ENCODE measurements around the gene NKAIN4.

NKAIN4 gene

DNA sequence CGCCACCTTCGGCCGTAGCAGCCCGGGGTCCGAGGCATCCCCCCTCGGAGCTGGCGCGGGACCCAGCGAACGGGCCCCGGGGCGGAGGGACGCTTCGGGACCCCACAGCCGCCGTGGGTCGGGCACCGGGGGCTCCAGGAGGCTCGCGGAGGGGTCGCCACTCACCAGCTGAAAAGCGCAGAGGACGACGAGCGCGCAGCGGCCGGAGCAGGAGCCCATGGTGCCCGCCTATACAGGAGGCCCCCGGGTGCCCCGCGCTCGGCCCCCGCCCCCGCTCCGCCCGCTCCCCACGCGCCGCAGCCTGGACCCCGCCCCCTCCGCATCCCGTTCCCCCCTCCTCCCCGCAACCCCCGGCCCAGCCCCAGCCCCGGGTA is at the start of gene NKAIN4:
TSS of gene NKAIN4 (minus strand) at position 232 of the 374 bp plus-strand sequence. CDS start at position 219, 13 bp downstream.
- no peak for DNase-seq

DNA sequence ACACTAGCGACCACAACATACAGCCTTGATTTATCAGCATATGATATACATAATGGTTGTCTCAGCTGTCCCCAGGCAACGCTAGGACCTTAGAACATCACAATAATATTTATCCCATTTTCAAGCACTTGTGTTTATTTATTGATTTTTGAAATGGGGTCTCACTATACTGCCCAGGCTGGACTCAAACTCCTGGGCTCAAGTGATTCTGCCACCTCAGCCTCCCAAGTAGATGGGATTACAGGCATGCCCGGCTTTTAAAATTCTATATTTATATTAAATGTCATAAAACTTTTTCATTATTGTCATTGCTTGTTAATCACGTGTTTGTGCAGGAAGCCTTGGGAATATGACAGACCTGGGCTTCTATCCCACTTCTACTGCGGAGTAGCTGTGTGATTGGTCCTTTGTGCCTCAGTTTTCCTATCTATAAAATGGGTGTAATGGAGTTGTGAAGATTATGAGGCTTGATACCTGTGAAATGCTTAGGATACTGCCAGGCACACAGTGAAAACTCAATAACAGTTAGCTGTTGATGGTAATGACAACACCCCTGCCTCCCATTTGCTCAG is 48.9 kb upstream of the NKAIN4 start:
- DNase-seq, result no peak

DNA sequence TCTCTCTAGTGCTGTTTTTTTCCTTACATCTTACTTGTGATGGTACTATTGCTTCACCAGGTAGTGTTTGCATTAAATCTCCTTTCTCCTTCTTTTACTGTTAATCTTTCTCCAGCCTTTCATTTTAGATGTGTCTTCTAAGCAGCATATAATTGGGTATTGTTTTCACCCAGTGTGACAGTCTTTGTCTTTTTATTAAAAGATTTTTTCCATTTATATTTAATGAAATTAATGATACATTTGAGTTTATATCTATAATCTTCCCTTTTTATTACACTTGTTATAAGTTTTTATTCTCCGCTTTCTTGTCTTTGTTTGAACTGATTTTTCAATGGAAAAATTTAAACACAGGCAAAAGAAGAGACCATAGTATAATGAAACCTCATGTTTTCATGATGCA is 47.4 kb upstream of the NKAIN4 start:
- DNase-seq, result no peak

DNA sequence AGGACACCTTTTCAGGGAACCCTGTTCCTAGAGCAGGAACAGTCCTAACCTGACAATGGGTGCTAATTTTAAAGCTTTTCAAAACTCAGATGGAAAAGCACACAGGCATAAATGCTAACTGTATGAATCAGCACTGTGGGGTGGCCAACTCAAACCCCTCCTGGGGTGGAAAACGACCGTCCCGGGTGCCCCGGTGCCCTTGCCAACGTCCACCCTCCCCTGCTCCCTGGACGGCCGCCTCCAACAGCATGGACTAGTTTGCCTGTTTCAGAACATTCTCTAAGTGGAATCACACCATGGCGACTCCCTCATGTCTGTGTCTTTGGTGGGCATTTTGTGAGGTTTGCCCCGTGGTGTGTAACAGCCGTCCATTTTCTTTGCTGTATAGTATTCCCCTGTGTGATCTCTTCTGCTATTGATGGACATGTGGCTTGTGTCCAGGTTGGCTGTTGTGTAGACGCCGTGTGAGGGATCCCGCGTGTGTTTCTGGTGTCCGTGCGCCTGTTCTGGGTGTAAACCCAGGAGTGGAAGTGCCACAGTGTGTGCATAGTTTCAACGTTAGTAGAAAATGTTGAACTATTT is 44.6 kb upstream of the NKAIN4 start:
- no peak for DNase-seq

DNA sequence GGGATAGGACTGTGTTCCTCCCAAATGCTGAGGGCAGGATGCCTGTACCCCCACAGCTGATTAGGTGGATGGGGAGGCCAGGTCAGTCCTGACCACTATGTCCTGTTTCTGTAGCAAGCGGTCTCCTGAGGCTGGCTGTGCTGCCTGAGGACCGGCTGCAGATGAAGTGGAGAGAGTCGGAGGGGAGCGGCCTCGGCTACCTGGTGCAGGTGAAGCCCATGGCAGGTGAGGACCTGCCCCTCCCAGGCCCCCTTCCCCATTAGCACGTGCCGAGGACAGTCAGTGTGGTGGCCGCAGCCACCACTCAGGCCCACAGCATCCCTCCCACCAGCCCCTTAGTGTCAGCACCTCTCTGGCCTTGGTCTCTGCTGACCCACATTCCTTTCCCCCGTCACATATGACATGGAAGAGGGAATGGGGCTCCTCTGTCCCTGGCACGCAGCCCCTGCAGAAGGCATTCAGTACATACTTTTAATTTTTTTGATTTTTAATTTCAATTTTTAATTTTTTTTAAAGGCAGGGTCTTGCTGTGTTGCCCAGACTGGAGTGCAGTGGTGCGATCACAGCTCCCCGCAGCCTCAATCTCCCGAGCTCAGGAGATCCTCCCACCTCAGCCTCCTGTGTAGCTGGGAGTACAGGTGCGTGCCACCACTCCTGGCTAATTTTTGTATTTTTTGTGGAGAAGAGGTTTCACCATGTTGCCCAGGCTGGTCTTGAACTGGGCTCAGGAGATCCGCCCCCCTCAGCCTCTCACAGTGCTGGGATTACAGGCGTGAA is 43.7 kb upstream of the NKAIN4 start:
- DNase-seq, result no peak

DNA sequence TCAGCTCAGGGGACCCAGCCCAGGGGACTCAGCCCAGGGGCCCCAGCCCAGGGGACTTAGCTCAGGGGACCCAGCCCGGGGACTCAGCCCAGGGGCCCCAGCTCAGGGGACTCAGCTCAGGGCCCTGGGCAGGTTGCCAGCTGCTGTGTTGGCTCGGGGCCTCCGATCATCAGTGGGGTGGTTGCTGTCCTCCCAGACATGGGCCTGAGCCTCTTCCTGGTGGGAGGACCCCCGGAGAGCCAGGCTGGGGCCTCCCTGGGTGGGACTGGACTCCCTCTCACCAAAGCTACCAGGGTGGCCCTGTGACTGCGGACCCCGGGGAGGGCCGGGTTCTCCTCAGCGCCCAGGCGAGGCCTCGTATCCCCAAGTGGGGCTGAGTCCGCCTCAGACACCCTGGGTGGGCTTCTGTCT is 43.1 kb upstream of the NKAIN4 start:
- no peak for DNase-seq

DNA sequence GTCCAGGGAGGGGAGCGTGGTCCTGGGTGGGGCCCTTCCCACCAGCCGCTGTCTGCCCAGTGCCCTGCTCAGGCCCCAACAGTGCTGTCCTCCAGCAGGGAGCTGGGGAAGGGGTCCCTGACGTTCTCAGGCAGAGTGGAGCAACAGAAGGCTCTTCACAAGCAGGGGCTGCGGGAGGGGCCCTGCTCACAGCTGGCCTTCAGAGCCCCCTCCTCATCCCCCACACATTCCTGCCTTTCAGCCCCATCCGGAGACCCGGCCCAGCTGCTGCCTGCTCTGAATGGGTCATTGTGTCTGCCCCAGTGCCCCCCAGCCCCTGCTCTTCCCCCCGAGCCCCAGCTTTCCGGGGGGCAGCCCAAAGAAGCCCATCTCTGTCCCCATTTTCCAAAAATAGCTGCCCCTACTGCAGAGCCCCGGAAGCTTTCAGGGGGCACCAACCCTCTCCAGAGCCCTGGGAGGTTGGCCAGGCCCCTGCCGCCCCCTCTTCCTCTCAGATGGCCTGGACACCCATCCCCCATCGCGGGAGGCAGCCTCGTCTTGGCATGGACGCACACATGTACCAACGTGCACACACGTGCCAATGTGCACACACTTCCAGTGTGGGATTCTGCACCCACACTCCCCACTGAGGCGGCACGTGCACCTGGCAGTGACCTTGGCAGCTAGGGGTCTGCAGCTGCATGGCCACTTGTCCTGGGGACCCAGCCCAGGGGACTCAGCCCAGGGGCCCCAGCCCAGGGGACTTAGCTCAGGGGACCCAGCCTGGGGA is 42.5 kb upstream of the NKAIN4 start:
- DNase-seq, result no peak

DNA sequence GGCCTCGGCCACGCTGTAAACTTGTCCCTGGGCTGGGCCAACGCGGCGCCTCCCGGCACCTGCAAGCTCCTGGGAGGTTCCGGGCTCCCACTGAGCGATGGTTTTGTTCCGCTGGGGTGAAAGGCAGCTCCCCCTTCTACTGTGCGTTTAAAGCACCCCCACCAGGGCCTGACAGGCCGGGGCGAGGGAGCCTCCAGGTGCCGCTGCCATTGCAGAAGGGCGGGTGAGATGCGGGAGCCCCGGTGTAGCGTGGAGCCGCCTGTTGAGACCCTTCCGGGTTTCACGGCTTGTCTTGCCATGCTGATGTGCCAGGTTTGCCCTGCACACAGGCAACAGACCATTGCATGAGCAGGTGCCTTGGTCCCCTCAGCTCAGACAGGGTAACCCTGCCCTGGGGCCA is 41.6 kb upstream of the NKAIN4 start:
- no peak for DNase-seq

DNA sequence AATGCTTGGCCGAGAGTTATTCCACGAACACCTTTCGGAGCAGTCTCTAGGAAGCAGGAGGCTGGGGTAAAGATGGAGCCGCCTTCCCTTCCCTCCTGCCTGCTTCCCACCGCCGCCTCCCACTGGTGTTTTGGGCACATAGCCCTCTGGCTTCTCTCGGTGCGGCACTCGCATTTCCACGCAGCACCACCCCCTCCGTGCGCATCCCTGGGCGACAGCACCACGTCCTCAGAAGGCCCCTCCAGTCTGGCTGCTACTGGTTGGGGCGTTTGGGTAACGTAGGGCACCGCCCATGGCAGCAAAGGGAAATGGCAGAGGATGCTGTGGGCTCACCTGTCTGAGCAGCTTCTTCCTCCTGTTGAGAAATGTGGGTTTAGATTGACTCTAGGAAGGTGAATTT is 41.2 kb upstream of the NKAIN4 start:
- no peak for DNase-seq

DNA sequence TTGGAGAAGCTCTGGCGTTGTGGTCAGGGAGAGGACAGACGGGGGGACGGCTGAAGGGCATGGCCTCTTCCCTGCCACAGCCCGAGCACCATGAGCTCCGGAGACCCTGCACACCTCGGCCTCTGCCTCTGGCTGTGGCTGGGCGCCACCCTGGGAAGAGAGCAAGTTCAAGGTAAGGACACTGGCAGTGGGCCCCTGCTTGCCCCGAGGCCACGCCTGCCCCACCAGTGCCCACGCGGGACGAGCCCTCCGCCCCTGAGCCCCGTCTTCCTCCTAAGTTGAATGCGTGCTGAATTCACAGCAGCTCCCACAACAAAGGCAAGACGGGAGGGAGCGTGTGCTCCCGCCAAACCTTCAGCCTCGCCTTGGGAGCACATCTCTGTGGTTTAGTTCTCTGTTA is 40.8 kb upstream of the NKAIN4 start:
- no peak for DNase-seq

DNA sequence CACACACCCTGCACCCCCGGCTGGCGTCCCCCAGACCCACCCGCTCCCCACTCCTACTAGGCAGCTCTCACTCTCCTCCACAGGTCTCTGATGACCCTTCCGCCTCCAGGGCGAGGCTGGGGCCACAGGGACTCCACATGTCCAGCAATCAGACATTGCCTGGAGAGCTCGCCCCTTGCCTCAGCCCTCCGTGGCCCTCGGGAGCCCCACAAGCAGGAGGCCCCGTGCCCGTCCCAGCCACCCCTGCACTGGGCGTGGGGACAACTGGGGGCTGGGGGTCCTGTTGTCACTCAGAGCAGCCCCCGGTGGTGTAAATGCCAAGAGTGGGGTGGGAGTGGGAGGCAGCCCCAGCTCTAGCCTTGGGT is 40.3 kb upstream of the NKAIN4 start:
- DNase-seq, result no peak

DNA sequence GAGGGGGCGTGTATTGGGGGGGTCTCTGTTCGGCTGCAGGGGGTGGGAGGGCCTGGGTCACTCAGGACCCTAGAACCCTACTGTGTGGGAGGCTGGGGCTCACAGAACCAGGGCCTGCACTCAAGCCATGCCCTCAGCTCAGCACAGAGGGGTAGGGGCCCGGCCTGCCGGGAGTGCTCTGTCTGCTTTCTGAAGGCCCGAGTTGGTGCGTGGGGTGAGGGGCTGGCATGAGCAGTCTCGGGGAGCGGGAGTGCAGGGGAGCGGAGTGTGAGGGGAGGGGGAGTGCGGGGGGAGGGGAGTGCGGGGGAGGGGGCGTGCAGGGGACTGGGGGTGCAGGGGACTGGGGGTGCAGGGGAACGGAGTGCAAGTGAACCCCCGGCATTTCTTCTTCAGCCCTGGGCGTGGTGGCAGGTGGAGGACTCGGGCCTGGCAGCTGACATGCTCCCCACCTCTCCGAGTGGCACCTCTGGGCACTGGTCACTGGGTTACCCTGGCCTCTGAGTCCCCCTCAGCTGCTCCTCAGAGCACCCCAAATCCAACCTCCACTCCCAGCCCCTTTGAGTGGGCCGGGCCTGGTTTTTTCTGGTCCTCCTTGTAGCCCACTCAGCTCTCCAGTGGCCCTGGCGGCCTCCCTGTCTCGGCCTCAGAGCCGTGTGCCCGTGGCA is 39.7 kb upstream of the NKAIN4 start:
- no peak for DNase-seq

DNA sequence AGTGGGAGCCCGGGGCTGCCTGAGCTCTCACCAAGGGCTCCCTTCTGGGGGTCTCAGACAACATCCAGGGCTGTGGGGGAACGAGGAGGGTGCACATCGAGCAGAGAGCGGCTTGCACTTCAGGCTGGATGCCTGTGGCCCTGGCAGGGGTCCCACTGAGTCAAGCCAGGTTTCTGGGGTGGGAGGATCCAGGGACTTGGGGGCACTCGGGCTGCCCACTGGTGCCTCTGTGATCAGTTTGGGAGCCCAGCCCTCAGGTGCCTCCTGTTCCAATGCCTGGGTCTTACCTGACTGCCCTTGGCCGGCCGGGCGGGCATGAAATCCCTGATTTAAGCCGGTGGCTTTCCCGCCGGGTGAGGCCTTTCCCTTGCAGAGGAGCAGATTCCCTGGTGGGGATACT is 39.2 kb upstream of the NKAIN4 start:
- DNase-seq, result no peak

DNA sequence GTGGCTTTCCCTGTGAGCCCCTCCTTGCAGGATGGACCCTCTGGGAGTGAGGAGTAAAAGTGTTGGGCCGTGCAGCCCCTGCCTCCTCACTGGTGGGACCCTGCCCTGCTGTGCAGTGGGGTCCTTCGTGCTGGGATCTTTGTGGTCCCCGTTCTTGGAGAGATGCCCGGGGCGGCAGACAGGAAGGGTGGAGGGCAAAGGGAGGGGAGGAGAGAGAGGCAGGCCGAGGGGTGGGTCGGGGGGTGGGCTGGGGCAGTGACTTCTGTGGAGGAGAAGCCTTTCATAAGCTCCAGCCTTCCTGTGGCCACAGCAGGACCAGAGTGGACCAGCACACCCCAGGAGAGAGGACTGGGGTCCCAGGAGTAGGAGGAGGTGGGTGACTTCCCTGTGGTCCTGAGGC is 38.6 kb upstream of the NKAIN4 start, which contains the start of gene COL20A1:
TSS of gene COL20A1 (plus strand) at position 283 of the 400 bp plus-strand sequence. CDS start 1,922 bp downstream, outside the sequence.
- DNase-seq, result no peak

DNA sequence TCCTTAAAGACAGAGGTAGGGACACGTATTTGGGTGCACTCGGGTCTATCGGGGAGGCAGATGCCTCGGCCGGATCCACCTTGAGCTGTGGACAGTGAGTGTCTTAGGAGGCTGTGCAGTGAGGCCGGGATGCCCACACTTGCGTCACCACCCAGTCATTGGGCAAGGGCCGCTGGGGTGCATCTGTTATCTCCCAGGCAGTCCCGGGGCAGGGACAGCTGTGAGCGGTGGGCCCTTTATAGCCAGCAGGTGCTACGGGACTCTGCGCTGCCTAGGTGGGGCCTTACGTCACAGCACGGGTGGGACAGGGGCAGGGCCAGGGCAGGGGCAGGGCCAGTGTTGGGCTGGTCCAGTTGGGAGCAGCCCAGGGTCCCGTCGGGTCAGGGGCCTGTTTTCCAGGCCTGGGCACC is 38.0 kb upstream of the NKAIN4 start:
- no peak for DNase-seq

DNA sequence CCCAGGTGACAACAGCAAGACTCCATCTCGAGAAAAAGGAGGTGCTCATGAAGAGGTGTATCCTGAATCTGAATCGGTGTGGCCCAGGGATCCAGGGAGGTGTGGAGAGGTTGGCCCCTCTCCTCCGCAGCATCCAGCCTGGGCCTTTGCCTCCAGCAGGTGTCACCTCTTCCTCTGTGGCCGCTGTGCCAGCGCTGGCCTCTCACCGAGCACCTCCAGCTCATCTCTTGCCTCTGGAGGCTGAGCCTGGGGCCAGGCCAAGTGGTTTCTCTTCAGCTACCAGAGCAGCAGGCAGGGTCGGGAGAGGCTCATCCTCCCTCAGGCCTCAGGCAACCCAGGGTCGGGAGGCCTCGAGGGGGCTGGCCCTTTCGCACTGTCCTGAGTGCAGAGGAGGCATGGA is 37.5 kb upstream of the NKAIN4 start:
- no peak for DNase-seq

DNA sequence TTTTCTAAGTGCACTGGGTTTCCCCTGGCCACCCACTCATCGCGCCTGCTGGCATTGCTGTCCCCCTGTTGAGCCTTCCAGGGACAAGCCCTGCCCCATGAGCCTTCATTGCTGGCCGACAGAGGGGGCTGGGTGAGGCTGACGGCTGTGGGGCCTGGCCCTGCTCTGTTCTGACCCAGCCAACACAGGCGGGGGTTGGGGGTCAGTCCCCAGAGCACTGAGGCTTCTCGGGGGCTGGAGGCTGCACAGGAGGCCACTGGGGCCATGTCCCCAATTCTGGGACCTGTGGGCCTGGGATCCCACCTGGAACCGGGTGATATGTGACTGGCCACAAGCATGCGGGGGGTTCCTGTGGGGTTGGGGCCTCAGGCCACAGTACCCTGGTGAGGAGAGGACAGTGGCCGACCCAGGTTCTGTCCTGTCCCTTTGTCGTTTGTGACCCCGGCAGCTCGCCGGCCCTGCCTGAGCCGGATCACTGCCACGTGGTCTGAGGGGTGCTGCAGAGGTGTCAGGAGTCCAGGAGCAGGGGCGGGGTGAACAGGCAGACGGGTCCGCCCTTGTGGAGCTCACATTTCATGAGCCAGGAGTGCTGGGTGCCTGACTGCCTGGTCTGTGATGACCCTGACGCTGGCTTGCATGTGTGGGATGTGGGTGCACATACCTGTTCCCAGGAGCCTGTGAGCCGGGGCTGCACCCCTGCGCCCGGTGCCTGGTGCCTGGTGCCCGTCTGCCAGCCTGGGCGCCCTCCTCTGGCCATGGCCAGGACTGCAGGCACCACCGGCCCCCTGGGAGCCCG is 36.6 kb upstream of the NKAIN4 start:
- DNase-seq, result no peak

DNA sequence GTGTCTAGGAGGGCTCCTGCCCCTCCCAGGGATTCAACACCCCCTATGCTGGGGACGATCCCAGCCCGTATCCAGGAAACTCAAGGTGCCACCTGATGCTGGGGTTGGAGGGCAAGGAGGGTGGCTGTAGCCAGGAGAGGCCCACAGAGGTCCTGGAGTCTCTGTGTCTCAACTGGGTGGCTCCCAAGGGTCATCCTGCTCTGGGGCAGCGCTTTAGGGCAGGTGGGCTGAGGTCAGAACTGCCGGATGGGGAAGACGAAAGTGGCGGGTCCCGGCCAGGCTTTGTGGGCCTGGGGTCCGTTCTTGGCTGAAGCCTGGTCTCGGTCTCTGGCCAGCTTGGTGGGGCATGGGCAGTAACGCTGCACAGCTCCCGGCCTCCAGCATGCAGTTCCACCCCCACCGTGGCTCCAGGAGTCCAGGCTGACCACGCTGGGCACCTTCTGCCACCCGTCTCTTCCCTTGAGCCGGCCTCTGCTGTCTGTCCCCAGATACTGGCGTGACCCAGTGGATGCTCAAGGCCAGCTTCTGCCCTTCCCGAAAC is 35.9 kb upstream of the NKAIN4 start:
- DNase-seq, result no peak

DNA sequence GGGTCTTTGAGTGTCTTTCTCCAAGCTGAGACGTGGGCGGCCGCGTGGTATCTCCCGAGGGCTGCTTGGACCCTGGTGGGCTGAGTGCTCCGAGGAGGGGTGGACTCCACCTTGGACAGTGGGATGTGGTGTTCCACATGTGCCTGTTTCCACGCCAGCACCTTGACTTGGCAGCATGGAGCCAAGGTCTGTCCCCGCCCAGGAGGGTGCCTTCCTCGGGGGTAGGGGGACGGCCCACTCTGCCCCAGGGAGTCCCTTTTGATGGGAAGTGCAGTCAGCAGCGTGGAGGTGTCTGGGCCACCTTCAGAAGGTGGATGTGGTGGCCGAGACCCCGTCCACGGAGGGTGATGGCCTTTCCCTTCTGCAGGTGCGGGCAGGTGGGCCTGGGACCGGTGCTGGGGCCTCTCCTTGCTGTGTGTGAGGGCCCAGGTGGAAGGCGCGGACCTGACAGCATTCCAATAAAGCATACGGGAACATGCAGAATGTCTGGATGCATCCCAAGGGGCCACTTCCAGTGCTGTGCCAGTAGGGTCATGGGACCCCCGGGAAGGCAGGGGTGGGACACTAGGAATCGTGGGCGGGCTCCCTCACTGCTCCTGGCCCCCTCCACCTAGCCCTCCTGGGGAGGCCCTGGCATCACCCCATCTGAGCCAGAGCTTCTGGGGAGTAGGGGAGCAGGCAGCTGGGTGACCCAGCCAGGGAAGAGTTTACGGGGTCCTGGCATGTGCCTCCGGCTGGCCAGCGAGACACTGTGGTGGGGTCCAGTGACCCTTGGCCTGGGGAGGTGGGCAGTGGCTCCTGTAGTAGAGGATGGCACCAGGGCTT is 35.3 kb upstream of the NKAIN4 start:
- DNase-seq, result no peak

DNA sequence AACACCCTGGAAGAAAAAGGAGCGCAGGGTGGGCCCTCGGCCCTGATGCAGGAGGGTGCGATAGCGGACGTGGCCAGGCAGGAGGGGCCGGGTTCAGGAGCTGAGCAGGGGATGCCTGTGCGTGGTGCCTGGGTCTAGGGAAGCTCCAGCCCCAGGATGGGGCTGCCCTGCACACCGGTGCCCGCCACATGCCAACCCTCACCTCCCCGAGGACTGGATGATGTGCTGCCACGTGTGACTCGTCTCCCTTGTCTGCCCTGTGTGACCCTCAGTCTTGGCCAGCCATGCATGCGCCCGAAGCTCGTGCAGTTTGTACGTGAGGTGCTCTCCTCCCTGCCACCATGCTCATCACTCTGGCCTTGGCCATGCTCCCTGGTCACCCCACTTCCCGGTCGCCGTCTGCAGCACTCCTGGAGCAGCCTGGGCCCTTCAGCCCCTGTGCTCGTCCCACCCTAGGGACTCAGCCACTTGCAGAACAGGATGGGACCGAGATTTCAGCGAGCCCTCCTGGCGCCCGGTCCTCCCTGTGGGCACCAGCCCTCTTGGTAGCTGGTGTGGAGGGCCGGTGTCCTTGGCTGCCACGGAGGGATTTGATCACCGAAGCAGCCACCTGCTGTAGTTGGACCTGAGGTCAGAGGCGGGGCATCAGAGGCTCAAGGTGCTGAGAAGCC is 34.5 kb upstream of the NKAIN4 start:
- DNase-seq, result no peak

All from NCI-H1417 treated with DMSO at 0.1 percent for 48 hours (cell line).